Measurements from ENCODE around the gene PPP1CA.

GRCh38 chr11:67418476-67419281 lies 17.0 kb upstream of the PPP1CA start:
- no peak for TF ChIP-seq CTCF (IDR thresholded peaks at IDR 0.05)
- no peak for TF ChIP-seq POLR2A (IDR thresholded peaks at IDR 0.05)
